GM12892 (cell line): ENCODE measurements around the gene GNA12.

ENCODE experiments used
- POLR2A ChIP-seq: IDR thresholded peaks from 2 replicates; pipeline ENCODE4 v1.6.1; 2011; ENCODE audit warnings: low read depth, low read length, control low read depth
- POLR2AphosphoS5 ChIP-seq: IDR thresholded peaks from 2 replicates; pipeline ENCODE4 v1.6.1; 2011; ENCODE audit warnings: low read depth, low read length, control low read depth

GRCh38 chr7:2829040-2829439 is 15.1 kb downstream of the GNA12 start:
- TF ChIP-seq POLR2AphosphoS5 (no peak), POLR2A (no peak)
